ENCODE results near the gene BCAR3.

BCAR3 gene

GRCh38 chr1:93681101-93681988, at the start of gene BCAR3:
BCAR3 (minus strand) TSS chr1:93681837; CDS start chr1:93674930, 6,907 bp downstream.
- peak in 1 of 2 donors; percentile 52 for DNase-seq

GRCh38 chr1:93730621-93731020, 49.0 kb upstream of the BCAR3 start:
- no peak for DNase-seq

GRCh38 chr1:93729906-93730305, 48.3 kb upstream of the BCAR3 start:
- DNase-seq: no peak

GRCh38 chr1:93729502-93729901, 47.9 kb upstream of the BCAR3 start:
- DNase-seq: no peak

- DNase-seq: no peak
Measured at GRCh38 chr1:93728480-93729131, 47.0 kb upstream of the BCAR3 start.

GRCh38 chr1:93723733-93724270, 42.2 kb upstream of the BCAR3 start:
- DNase-seq: no peak

- DNase-seq: no peak
Measured at GRCh38 chr1:93723110-93723509, 41.5 kb upstream of the BCAR3 start.

GRCh38 chr1:93722081-93723031, 40.7 kb upstream of the BCAR3 start:
- no peak for DNase-seq

- no peak for DNase-seq
Measured at GRCh38 chr1:93720956-93721626, 39.5 kb upstream of the BCAR3 start.

GRCh38 chr1:93717640-93718039, 36.0 kb upstream of the BCAR3 start:
- no peak for DNase-seq

- DNase-seq: no peak
Measured at GRCh38 chr1:93716941-93717368, 35.3 kb upstream of the BCAR3 start.

GRCh38 chr1:93716163-93716562, 34.5 kb upstream of the BCAR3 start:
- no peak for DNase-seq

GRCh38 chr1:93715529-93716126, 34.0 kb upstream of the BCAR3 start:
- DNase-seq: no peak

GRCh38 chr1:93714356-93714755, 32.7 kb upstream of the BCAR3 start:
- DNase-seq: no peak

GRCh38 chr1:93713341-93713740, 31.7 kb upstream of the BCAR3 start:
- no peak for DNase-seq

GRCh38 chr1:93712741-93713140, 31.1 kb upstream of the BCAR3 start:
- DNase-seq: no peak

GRCh38 chr1:93710499-93711453, 29.1 kb upstream of the BCAR3 start:
- DNase-seq: no peak

- DNase-seq: no peak
Measured at GRCh38 chr1:93708734-93709481, 27.3 kb upstream of the BCAR3 start.

GRCh38 chr1:93707956-93708355, 26.3 kb upstream of the BCAR3 start:
- peak in 1 of 2 donors; percentile 31 for DNase-seq
